Activated CD4-positive, CD25-positive, alpha-beta regulatory T cell treated with anti-CD3 and anti-CD28 coated beads, Interleukin-2, amount 50 U/mL, for 72 hours (primary cell): ENCODE data around the gene GSTA2.
"Not testable (repeated sequence)": the region's sequence is repeated elsewhere in the genome, so short reads cannot be mapped to it uniquely, and the experiment has no call there.

ENCODE experiments used
- DNase-seq: peaks from one replicate; pipeline ENCODE4 v3.0.0; 2021

Gene GSTA2

DNA sequence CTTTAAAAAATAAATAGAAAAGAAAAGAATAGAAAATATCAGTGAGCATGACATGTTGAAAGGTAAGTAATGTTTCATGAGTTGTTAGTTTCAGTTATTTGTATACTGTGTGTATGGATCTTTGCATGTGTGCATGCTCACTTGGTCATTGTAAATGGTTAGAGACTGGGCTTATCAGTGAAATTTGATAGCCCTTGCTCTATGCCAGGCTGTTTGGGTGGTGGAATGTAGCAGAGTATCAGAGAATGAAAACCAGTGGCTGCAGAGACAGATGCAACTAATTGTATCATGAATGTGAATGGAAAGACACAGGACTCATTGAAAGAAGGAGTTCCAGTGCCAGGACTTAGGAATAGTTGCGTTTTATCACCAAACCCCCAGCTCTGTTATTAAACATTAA lies 4.2 kb downstream of the GSTA2 start:
- DNase-seq: no peak

DNA sequence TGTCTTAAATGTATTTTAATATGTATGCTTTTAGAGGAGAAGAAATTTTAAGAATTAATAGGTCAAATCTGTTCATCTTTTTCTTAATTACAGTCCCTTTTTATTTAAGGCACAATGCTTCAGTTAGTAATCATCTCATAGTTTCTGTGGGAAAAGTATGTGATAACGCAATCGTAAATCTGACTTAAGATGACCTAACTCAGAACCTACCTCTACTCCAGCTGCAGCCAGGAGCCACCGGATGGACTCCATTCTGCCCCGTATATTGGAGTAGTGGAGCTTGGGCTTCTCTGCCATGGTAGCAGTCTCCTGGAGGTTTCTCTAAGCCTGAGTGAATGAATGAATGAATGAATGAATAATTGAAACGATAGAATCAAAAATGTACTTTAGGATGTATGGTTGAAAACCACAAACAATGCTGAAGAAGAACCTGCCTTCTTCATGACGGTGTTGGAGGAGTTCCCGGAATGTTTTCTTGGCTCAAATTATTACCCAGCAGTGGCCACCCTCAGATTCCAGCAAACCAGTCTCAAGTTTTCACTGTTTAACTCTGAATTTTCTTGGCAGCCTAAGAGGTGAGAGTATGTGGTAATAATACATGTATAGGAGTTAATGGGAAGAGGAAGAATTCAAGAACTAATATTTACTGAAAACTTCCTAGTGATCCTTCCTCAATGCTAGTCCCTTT lies 5.5 kb downstream of the GSTA2 start:
- not testable (repeated sequence) for DNase-seq

DNA sequence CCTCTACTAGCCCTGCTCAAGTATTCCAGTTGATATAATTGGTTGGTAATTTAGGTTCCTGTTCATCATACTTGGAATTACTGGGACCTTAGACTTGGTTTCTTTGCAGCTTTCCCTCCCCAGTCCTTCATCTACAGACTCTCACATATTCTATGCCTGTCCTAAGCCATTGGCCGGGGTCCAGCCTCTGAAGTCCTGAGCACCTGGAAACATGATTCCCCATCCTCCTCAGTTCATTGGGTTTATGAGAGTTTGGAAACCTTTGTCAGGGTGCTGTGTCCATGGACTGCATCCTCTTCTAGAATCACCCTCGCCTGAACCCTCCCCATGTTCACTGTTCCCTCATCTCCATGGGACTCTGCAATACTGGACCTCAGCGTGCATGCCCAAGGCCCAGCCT lies 8.8 kb downstream of the GSTA2 start:
- no peak for DNase-seq

DNA sequence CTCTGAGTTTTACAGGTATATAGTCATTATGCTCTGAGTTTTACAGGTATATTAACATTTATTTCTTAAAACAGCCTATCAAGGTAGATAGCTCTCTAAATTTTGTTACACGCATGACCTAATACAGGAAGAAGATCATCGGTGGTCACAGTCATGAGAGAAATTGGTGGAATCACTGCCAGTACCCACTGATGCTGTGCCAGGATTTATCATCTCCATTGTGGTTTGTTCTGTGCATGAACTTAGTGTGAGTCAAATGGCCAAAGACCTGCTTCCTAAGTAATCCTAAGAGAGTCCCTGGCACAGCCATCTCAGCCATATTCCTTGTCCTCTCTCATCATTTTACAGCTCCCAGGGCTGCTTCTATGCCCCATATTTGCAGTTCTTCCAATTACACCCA lies 10.1 kb downstream of the GSTA2 start:
- not testable (repeated sequence) for DNase-seq

DNA sequence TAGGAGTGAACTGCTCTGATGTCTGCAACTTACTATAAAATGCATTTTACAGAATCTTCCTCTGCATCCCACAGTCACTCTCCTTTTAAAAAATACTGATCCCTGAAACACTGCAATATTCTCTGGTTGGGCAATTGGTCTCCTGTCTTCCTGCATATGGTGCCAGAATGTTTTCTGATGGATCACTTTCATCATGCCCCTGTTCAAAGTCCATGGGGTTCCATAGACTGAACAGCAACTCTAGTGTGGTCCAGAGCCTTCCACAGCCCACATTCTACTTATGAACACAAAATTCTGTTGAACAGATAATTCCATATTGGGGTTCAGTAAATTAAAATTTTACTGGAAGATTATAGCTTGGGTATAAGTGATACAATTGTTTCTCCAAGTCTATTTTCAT lies 11.0 kb downstream of the GSTA2 start:
- DNase-seq: no peak

DNA sequence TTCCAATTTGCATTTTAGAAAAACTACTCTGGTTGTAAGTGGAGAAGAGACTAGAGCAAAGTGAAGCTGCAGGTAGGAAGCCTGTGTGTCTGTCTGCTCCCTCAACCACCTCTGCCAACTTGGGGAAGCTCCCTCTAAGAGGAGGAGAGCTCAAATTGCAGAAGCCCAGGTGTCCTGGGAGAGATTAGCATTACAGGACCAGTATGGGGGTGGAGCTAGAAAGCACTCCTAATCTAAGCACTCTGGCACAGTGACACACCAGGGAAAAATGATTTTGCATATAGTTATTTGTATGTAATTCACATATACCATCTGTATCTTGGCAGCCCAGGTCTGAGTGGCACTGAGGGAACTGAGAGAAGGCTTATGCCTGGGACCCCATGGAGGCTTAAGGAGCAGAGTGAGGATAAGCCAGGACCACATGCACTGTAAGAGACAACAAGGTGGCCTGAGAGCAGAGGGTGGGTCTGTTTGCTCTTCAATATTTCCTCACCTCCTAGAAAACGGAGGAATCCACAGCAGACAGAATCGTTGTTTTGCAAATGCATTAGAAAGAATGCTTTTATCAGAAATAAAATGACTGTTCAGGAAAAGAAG lies 13.6 kb downstream of the GSTA2 start:
- no peak for DNase-seq

DNA sequence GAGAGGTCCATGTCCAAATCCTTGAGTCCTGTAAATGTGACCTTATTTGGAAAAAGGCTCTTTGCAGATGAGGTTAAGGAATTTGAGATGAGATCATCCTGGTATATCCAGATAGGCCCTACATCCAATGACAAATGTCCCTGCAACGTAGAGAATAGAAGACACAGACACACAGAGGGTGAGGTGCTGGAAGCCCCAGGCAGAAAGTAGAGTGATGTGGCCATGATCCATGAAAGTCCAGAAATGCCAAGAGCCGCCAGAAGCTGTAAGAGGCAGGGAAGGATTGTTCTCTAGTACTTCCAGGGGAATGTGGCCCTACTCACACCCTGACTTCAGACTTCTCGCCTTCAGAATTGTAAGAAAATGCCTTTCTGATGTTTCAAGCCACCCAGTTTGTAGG lies 16.0 kb downstream of the GSTA2 start:
- not testable (repeated sequence) for DNase-seq

DNA sequence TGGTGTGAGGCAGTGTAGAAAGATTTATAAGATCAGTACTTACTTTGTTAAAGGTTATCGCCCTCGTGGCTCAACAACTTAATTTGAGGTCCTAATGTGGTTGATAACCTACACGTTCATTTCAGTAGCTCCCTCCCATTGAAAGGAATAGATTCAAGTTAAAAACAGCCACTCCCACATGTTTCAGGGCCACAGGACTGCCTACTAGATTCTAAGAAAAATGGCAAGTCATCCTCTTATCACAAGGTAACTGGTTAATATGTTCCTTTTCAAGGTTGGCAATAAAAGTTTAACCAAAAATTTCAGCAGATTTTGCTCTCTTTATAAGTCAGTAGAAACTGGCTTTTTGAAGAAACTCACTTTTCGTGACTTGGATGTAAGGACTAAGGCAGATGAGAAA lies 17.1 kb downstream of the GSTA2 start:
- DNase-seq: no peak

DNA sequence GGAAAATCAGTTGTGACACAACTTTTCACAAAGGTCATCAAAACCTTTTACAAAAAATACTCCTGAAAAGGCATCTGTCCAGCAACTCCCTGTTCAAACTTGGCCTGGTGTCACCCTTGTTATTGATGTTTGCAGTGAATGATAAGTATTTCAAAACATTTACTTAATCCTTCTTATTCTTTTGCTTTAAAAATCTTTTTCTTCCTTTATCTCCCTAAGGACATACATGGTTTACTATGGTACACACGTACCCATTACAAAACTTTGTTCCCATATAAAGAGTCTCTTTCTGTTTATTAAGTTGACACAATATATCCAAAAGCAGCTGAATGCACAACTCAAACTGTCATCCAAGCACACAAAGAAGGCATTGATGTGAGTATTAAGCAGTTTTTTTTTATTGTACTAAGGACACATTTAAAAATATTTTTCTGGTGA lies 17.5 kb downstream of the GSTA2 start:
- DNase-seq: no peak

DNA sequence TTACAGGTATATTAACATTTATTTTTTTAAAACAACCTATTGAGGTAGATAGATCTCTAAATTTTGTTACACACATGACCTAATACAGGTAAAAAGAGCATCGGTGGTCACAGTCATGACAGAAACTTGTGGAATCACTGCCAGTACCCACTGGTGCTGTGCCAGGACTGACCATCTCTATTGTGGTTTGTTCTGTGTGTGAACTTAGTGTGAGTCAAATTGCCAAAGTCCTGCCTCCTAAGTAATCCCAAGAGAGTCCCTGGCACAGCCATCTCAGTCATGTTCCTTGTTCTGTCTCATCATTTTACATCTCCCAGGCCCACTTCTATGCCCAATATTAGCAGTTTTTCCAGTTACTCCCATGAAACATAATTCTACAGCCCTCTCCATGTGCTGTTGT lies 21.4 kb downstream of the GSTA2 start:
- DNase-seq: no peak

DNA sequence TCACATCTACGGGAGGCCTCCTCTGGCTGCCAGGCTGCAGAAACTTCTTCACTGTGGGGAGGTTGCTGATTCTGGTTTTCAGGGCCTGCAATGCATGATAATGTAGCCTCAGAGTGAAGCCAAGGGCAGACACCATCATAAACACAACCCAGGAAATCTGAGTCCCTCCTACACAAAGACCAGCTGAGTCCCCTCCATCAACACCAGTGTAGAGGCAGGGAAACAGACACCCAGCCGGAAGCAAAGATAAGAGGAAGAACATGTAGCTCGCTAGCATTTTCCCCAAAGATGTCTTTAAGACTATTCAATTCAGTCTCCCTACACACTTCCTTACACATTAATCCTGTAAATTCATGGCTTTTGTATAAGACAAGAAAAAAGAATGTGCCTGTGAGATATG lies 23.6 kb downstream of the GSTA2 start:
- no peak for DNase-seq

DNA sequence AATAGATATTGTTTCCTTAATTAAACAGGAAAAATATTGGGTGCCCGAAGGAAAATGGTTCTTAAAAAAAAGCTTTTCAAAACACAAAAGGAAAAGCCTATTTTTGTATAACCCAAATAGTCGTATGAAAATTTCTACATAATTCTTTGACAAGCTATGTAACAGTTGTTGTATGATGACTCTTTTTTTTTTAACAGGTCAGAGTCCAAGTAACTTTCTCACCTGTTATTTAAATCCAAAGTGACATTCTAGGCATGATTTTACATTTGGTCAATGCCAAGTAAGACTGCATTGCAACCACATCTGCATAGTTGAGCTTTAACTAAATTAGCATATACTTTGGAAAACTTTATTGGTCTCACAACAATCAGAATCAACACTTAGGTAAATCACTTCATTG lies 24.1 kb downstream of the GSTA2 start:
- DNase-seq: no peak

DNA sequence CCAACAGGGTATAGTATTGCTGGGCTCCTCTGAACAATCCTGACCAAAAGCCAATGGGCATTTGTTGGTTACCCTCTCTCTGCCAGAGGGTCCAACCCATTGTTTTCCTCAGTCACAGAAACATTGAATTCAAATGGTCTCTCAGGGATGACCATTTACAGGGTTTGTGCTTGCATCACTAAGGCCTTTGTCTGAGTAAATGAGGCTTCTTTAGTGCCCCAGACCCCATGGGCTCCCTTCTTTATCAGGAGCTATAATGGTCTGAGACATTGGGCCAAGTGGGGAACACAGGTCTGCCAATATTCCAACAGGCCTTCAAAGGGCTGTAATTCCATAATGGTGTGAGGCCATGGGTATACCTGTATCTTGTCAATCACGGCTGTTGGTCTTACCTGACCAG lies 27.1 kb downstream of the GSTA2 start:
- DNase-seq: no peak

DNA sequence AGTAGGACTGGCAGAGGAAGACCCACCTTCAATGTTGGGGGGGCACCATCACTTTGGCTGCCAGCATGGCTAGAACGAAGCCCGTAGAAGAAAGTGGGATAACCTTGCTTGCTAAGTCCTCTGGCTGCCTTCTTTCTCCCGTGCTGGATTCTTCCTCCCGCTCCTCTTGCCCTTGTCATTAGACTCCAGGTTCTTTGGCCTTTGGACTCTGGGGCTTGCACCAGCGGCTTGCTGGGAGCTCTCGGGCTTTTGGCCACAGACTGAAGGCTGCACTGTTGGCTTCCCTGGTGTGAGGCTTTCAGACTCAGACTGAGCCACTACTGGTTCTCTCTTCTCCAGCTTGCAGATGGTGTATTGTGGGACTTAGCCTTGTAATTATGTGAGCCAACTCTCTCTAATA lies 28.2 kb downstream of the GSTA2 start:
- no peak for DNase-seq

DNA sequence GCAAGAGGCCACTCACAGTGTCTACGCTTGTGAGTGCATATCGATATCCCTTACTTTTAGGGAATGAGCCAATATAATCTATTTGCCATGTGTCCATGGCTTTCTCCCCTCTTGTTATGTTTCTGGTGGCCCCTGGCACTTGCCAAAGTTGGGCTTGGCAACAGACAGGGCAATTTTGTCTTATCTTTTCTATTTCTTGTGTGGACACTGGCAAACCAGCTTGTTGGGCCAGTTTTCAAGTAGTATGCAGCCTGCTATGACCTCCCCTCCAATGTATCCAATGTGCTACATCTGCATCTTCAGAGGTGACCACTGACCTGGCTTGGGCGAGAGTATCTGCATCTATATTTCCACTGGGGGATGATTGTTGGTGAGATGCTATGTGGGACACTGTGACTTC lies 29.2 kb downstream of the GSTA2 start:
- no peak for DNase-seq

DNA sequence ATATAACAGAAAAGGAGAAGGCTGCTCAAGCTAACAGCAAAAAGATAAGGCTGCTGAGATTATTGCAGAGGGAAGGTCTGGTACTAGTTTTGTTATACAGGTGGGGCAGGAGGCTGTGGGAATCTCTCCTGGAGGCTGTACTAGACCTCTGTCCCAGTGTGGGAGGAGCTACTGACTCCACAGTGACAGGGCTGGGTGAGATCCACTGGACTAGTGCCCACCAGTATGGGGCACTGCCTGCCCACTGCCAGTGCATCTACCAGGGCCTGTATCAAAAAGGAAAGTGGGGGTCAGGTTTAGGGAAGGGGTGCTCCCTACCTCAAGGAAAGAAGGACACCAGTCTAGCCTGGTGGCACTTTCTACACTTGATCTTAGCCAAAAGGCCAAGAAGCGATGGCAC lies 30.1 kb downstream of the GSTA2 start:
- no peak for DNase-seq

DNA sequence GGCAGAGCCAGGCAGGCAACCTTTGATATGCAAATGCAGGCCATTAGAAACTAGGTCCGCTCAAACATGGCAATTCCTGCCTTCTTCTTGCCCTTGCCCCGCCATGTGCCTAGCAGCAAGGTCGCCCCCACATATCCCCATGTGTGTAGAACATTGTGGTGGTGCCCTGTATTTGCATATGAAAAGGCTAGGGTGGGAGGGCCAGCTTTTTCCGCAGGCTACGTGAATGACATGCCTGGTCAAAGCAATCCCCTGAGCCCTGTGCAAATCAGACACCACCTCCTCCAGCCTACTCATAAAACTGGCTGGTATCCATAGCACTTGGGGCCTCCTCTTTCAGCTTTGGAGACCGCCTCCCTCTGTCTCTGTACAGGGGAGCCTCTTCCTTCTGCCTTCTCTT lies 31.6 kb downstream of the GSTA2 start:
- no peak for DNase-seq

DNA sequence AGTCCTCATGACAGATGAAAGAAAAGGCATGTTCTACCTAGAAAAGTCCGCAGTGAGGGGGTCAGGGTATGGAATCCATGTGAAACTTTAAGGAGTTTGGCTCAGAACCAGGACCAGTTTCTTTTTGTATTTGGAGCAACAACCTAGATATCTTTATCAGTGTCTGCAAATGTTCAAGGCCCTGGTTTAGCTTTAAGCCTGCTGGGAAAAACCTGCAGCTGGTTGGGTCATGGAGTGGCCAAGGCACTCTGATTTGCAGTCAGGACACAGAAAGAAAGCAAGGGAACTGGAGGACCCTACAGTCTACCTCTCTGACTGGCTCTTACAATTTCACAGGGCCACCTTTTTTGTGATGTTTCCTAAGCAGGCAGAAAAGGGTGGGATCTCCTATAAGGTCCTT lies 33.7 kb downstream of the GSTA2 start:
- no peak for DNase-seq

DNA sequence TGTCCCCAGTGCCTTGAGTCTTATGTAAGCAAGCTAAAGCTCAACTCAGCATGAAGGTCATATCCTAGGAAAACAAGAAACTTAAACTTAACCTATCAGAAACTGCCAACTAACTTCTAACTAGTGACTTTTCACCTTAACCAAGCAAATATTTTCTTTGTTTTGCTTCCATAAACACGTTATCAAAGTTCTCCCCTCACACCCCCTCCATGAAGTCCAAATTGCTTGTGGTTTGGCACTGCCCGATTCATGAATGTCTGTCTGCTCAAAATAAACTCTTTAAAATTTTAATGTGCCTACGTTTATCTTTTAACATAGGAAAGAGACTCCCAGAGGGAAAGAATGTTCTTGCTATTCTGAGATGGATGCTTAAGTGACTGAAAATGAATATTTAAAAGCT lies 34.9 kb downstream of the GSTA2 start:
- DNase-seq: no peak

DNA sequence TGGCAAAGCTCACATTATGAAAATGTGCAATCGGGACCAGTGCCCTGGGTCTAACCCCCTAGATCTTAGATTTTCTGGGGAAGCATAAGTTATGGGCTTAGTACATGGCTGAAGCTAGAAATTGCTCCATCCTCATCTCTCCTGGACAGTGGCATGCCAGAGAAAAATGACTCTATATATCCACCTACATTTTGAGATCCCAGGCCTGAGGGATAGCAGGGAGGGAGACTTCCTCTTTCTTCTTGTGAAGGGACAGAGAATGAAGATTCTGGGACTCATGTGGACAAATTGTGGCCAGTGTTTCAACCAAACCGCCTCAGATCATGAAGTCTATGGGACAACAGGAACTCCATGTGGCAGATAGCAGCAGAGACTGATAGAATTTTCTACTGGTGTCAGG lies 35.4 kb downstream of the GSTA2 start:
- no peak for DNase-seq

DNA sequence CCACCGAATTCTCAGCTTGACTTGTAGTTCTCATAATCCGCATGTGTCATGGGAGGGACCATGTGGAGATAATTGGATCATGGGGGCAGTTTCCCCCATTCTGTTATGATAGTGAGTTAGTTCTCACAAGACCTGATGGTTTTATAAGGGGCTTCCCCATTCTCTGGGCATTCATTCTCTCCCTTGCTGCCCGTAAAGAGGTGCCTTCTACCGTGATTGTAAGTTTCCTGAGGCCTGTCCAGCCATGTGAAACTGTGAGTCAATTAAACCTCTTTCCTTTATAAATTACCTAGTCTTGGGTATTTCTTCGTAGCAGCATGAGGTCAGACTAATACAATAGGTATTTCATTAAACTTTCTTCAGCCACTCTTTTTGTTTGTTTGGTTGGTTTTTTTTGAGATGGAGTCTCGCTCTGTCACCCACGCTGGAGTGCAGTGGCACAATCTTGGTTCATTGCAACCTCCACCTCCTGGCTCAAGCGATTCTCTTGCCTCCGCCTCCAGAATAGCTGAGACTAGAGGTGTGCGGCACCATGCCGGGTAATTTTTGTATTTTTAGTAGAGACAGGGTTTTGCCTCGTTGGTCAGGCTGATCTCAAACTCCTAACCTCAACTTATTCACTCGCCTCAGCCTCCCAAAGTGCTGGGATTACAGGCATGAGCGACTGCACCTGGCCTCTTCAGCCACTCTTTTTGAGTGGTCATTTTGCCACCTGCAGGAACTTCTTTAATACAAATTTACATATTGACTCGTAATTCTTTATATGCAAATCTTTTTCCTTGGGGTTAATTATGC lies 36.3 kb downstream of the GSTA2 start:
- no peak for DNase-seq

DNA sequence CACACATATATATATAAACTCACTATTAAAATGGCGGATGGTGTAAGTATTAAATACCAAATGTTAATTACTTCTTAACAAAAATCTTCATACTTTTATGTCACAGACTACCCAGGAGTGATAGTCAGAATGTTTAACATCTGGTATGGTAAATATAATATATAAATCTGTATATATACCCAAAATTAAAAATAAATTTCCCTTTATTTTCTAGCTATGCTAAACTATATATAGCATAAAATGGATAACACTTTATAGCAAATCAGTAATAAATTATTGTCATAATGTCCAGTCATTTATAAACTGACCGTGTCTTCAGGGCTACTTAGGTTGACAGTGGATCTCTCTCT lies 37.1 kb downstream of the GSTA2 start:
- DNase-seq: no peak

DNA sequence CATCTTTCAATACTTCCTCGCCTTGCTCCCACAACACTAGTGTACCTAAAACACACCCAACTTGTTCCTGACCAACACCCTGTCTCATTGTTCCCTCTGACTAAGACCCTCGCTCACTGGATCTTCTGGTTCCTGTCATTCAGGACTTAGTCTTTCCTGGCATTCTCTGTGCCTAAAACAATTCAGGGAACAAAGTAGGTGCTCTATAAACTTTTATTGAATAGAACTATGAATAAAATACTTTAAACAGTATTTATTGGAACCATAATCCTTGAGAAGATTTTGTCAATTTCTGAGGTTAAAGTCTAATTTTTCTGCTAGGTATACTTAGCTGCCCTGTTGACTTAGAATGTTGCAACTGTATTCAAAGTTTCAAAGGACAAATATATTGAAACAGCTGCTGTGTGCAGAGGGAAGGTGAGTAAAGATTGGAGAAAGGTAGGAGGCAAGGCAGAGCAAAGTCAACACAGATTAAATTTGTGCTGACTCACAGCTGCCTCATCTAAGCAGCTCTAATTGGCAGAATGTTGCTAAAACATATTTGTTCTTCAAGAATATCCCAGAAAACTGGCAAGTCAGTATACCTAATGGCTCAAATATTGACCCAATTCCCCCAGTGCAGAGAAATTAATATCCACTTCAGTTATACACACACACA lies 37.6 kb downstream of the GSTA2 start:
- no peak for DNase-seq

DNA sequence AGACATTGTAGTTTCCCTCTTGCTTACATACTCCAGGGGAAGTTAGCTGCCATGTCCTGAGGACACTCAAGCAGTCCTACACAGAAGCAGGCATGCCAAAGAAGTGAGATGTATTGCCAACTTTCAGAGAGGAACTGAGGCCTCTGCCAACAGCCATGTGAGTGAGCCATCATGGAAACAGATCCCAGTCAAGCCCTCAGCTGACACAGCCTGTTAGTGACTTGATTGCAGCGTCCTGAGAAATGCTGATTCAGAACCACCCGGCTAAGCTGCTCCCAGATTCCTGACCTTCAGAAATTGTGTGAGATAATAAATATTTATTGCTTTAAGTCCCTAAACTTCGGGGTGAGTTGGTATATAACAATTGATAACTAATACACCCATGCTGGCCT lies 38.1 kb downstream of the GSTA2 start:
- DNase-seq: no peak
